NT2/D1 (cell line): Measurements from ENCODE around the gene RNF10.

ENCODE experiments used
- SUZ12 ChIP-seq: IDR thresholded peaks from 2 replicates; pipeline ENCODE4 v1.6.1; 2011; ENCODE audit not compliant: insufficient read length, insufficient read depth; ENCODE audit errors: extremely low read depth
- YY1 ChIP-seq: IDR thresholded peaks from 2 replicates; pipeline ENCODE4 v1.6.1; 2011; ENCODE audit not compliant: insufficient read length, insufficient read depth
- ZNF274 ChIP-seq: IDR thresholded peaks from 2 replicates; pipeline ENCODE4 v1.6.1; 2011; ENCODE audit warnings: mild to moderate bottlenecking, low read depth, low read length

- no peak for TF ChIP-seq YY1
- TF ChIP-seq ZNF274: no peak
- TF ChIP-seq SUZ12: no peak
These were observed 56.7 kb downstream of the RNF10 start for GRCh38 chr12:120590741-120591407.
